ENCODE data around the gene ARHGAP22. TPM values are rescaled to one million over a fixed set of nuclear protein-coding genes. Genes with fewer than 3 reads are reported as not detected.

Gene ARHGAP22
- total and polyA plus RNA-seq, 2 of the 4 experiments (the other 2 are of a cell fraction), result 28.3 to 30.2 TPM

GRCh38 chr10:48605786-48606529 is 1.1 kb upstream of the ARHGAP22 start:
- peak overlapping the region; percentile 90 for H4K91ac ChIP-seq (ENCODE audit: insufficient read depth, low read depth, low read length)
- peak overlapping the region; percentile 88 for H2BK20ac ChIP-seq (ENCODE audit: low read depth, low read length)
- H3K9me3 ChIP-seq (ENCODE audit: control insufficient read depth, insufficient read depth, low read length), result no peaks in the 10 kb centered on the region
- H2BK15ac ChIP-seq (ENCODE audit: low read depth, low read length), result peak overlapping the region; percentile 88
- H3K4me3 ChIP-seq (ENCODE audit: insufficient read depth, low read depth, low read length), result no peak overlapping the region
- POLR2A ChIA-PET (ENCODE audit: unreplicated experiment), result no interaction called here
- H2AFZ ChIP-seq (replicated peaks; ENCODE audit: low read length, poor library complexity), result peak overlapping the region; percentile 25
- TF ChIP-seq CTCF (conservative IDR thresholded peaks at IDR 0.05; ENCODE audit: low read depth, low read length) (no peak), MXI1 (IDR thresholded peaks at IDR 0.05; ENCODE audit: borderline replicate concordance, low read depth, low read length) (0 out of 2 replicates have a peak, but pooled peaks have one; percentile 18)
- peak overlapping the region; percentile 90 for H3K4ac ChIP-seq (ENCODE audit: low read depth, low read length)
- 100% methylated on average over 1 of the region's 7 CpGs; no CpG with 5 or more reads in 1 of the 2 experiments for WGBS, 2 experiments (ENCODE audit: extremely low coverage in 2 of 2, insufficient read length in 1 of 2)
- in situ Hi-C loops (cut with MboI; ENCODE audit: low sequenced_read_pairs), result no loop called here
- H3K4me1 ChIP-seq (ENCODE audit: control insufficient read depth, insufficient read depth, low read length), result peaks cover 38% of the 10 kb centered on the region
- no peaks in the 10 kb centered on the region; the same call in 1 of the 2 replicates for H3K36me3 ChIP-seq (ENCODE audit: control insufficient read depth, insufficient read depth, low read length)
- H2AK9ac ChIP-seq (replicated peaks; ENCODE audit: low read depth, low read length, poor library complexity), result peak overlapping the region; percentile 59
- H3K14ac ChIP-seq (replicated peaks; ENCODE audit: low read depth, low read length), result peak overlapping the region; percentile 89
- H2BK5ac ChIP-seq (ENCODE audit: low read depth, low read length, poor library complexity, severe bottlenecking), result peak overlapping the region; percentile 90
- no peak overlapping the region for H3K4me2 ChIP-seq (ENCODE audit: low read depth, low read length)
- H4K20me1 ChIP-seq (ENCODE audit: insufficient read depth, low read length), result peaks cover 10% of the 10 kb centered on the region; the same call in 1 of the 2 replicates
- peaks cover 49% of the 10 kb centered on the region for H3K9me1 ChIP-seq (ENCODE audit: insufficient read depth, low read length)
- peak overlapping the region; percentile 39; the same call in 1 of the 2 replicates for H4K5ac ChIP-seq (ENCODE audit: low read depth, low read length)
- H3K79me1 ChIP-seq (ENCODE audit: low read depth in 1 of 2, low read length in 2 of 2), result peaks cover 4 to 73% of the 10 kb centered on the region in 2 experiments; a peak in 3 of 4 replicates
- H3K9ac ChIP-seq (ENCODE audit: low read depth, low read length), result no peak overlapping the region
- peak overlapping the region; percentile 78 for H3K27ac ChIP-seq (ENCODE audit: insufficient read depth, low read length)
- intact Hi-C loops (cut with micrococcal nuclease), result loop anchor here (2.0 to 10.0 kb wide), 3 partner anchors 51 to 244 kb away; no protein-coding TSS in a partner anchor
- BruUV-seq (replicated peaks), result no TSS peak
- peak overlapping the region; percentile 89 for H2BK120ac ChIP-seq (ENCODE audit: low read depth, low read length)
- CTCF ChIA-PET, result interaction anchor here (0.8 to 5.4 kb wide), 4 partner anchors 10 to 53 kb away, joined by 3 to 48 read pairs (median 4); no protein-coding TSS in a partner anchor
- peak overlapping the region; percentile 75 for H3K56ac ChIP-seq (ENCODE audit: extremely low read depth, insufficient read depth, low read length)
- peak overlapping the region; percentile 49 for H3K23ac ChIP-seq (ENCODE audit: low read depth, low read length)
- no peaks in the 10 kb centered on the region for H3K27me3 ChIP-seq (ENCODE audit: control insufficient read depth, insufficient read depth, low read length)
- ATAC-seq (ENCODE audit: low read depth) (no peak), DNase-seq (peak; percentile 76)
- peak overlapping the region; percentile 90 for H2AK5ac ChIP-seq (ENCODE audit: low read depth, low read length)
- H3K18ac ChIP-seq (ENCODE audit: low read depth, low read length), result peak overlapping the region; percentile 18; the same call in 1 of the 2 replicates
- peak overlapping the region; percentile 62 to 87 for H4K8ac ChIP-seq (ENCODE audit: low read depth in 2 of 2, low read length in 2 of 2)
- dilution Hi-C loops (cut with HindIII; ENCODE audit: low sequenced_read_pairs, unreplicated experiment), result no loop called here

All from IMR-90 (cell line).